Islet precursor cell (in vitro differentiated cells): ENCODE data around the gene FGD6.
"Not testable (repeated sequence)": the region's sequence is repeated elsewhere in the genome, so short reads cannot be mapped to it uniquely, and the experiment has no call there.

Experiments used
- DNase-seq: peaks from one replicate; pipeline ENCODE4 v3.0.0-alpha.2; 2018

The FGD6 gene

GRCh38 chr12:95204141-95204866, 13.0 kb downstream of the FGD6 start:
- peak; percentile 99 for DNase-seq

- DNase-seq: no peak
Observed at GRCh38 chr12:95203487-95204030, 13.7 kb downstream of the FGD6 start.

- no peak for DNase-seq
Observed at GRCh38 chr12:95202691-95203486, 14.4 kb downstream of the FGD6 start.

GRCh38 chr12:95201056-95201670, 16.1 kb downstream of the FGD6 start:
- DNase-seq: no peak

- no peak for DNase-seq
Observed at GRCh38 chr12:95200128-95200894, 17.0 kb downstream of the FGD6 start.

GRCh38 chr12:95198914-95199313, 18.4 kb downstream of the FGD6 start:
- no peak for DNase-seq

GRCh38 chr12:95197636-95198035, 19.6 kb downstream of the FGD6 start:
- no peak for DNase-seq

GRCh38 chr12:95196875-95197569, 20.2 kb downstream of the FGD6 start:
- DNase-seq: not testable (repeated sequence)

- no peak for DNase-seq
Observed at GRCh38 chr12:95195122-95195521, 22.1 kb downstream of the FGD6 start.

GRCh38 chr12:95193139-95193538, 24.1 kb downstream of the FGD6 start:
- DNase-seq: no peak

- DNase-seq: no peak
Observed at GRCh38 chr12:95192271-95192670, 25.0 kb downstream of the FGD6 start.

GRCh38 chr12:95191060-95191696, 26.1 kb downstream of the FGD6 start:
- no peak for DNase-seq

- DNase-seq: no peak
Observed at GRCh38 chr12:95187865-95188415, 29.3 kb downstream of the FGD6 start.

- no peak for DNase-seq
Observed at GRCh38 chr12:95185854-95186253, 31.4 kb downstream of the FGD6 start.

GRCh38 chr12:95185072-95185471, 32.2 kb downstream of the FGD6 start:
- DNase-seq: no peak

GRCh38 chr12:95184121-95184520, 33.1 kb downstream of the FGD6 start:
- no peak for DNase-seq

GRCh38 chr12:95182868-95183415, 34.3 kb downstream of the FGD6 start:
- DNase-seq: peak; percentile 67

GRCh38 chr12:95181103-95181502, 36.2 kb downstream of the FGD6 start:
- DNase-seq: peak; percentile 71

- peak; percentile 90 for DNase-seq
Observed at GRCh38 chr12:95179011-95179410, 38.3 kb downstream of the FGD6 start.

GRCh38 chr12:95178136-95178535, 39.1 kb downstream of the FGD6 start:
- no peak for DNase-seq

- DNase-seq: no peak
Observed at GRCh38 chr12:95177201-95177768, 40.0 kb downstream of the FGD6 start.
